Skeletal muscle satellite cell (primary cell): ENCODE measurements around the gene HEATR5A.
"Not testable (repeated sequence)": the region's sequence is repeated elsewhere in the genome, so short reads cannot be mapped to it uniquely, and the experiment has no call there.

Experiments
- H3K27me3 ChIP-seq: 2 replicates; pipeline ENCODE4 v1.7.0; 2013; ENCODE audit warnings: low read length; ENCODE audit not compliant: control insufficient read depth, insufficient read depth
- H3K36me3 ChIP-seq: 2 replicates; pipeline ENCODE4 v1.7.0; 2013; ENCODE audit warnings: mild to moderate bottlenecking, control low read depth, low read length; ENCODE audit not compliant: insufficient read depth
- H3K4me1 ChIP-seq: 2 replicates; pipeline ENCODE4 v1.7.0; 2013; ENCODE audit warnings: low read length; ENCODE audit not compliant: control insufficient read depth, insufficient read depth
- H3K4me2 ChIP-seq: 2 replicates; pipeline ENCODE4 v1.7.0; 2013; ENCODE audit warnings: mild to moderate bottlenecking, low read length
- H3K4me3 ChIP-seq: 2 replicates; pipeline ENCODE4 v1.7.0; 2013; ENCODE audit warnings: low read length
- H3K9ac ChIP-seq: 2 replicates; pipeline ENCODE4 v1.7.0; 2013; ENCODE audit warnings: mild to moderate bottlenecking, low read depth, low read length, moderate library complexity
- H3K9me3 ChIP-seq: replicated peaks from 2 replicates; pipeline ENCODE4 v1.7.0; 2013; ENCODE audit warnings: mild to moderate bottlenecking, control low read depth, low read length

Gene HEATR5A

DNA sequence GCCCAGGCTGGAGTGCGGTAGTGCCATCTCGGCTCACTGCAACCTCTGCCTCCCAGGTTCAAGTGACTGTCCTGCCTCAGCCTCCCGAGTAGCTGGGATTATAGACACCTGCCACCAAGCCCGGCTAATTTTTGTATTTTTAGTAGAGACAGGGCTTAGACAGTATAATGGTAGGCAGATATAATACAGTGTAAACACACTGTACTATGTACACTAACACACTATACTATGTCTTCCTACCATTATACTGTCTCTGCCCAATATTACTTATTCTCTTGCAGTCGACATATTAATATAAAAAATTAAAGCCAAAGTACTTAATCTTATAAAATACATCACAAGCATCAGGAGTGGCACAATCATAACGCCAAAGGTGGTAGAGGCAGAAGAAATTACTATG is 21.9 kb upstream of the HEATR5A start:
- H3K9ac ChIP-seq = peak overlapping the region; percentile 44
- H3K4me2 ChIP-seq = peak overlapping the region; percentile 19
- H3K9me3 ChIP-seq = no peaks in the 10 kb centered on the region
- no peaks in the 10 kb centered on the region for H3K36me3 ChIP-seq
- H3K4me3 ChIP-seq = no peak overlapping the region
- H3K4me1 ChIP-seq = peaks cover 15% of the 10 kb centered on the region
- no peaks in the 10 kb centered on the region for H3K27me3 ChIP-seq

DNA sequence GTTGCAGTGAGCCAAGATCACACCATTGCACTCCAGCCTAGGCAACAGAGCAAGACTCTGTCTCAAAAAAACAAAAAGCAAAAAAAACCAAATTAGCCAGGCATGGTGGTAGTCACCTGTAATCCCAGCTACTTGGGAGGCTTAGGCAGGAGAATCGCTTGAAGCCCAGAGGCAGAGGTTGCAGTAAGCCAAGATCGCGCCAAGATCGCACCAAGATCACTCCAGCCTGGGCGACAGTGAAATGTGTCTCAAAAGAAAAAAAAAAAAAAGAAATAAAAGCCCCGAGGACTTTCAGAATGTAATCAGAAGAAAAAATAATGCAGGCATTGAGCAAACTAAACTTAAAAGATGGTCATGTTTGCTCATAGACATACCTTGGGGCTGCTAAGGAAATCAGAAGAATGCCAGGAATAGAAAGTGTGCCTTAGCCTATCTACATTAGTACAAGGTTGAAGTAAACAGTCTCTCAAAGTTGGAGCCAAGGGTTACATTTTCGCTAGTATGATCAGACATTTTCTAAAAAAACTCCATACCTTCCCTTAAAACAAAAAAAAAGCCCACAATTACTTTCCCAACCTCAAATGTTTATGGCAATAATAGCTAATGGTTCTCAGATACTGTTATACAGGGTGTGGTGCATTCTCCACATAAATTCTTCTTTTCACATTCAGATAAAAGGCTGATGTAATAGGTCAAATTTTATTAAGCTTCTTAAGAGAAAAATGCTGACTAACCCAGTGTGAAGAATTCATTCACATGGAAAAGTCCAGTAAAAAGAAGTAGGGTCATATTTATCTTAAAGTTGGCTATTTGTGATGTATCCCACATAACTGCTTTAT is 21.1 kb upstream of the HEATR5A start:
- peak overlapping the region; percentile 51 for H3K9ac ChIP-seq
- H3K27me3 ChIP-seq = no peaks in the 10 kb centered on the region
- H3K4me2 ChIP-seq = peak overlapping the region; percentile 23
- H3K4me3 ChIP-seq = no peak overlapping the region
- no peaks in the 10 kb centered on the region for H3K9me3 ChIP-seq
- peaks cover 15% of the 10 kb centered on the region for H3K4me1 ChIP-seq
- H3K36me3 ChIP-seq = no peaks in the 10 kb centered on the region

GRCh38 chr14:31440280-31440679 is 19.9 kb upstream of the HEATR5A start:
- no peak overlapping the region for H3K9ac ChIP-seq
- H3K4me3 ChIP-seq = no peak overlapping the region
- no peaks in the 10 kb centered on the region for H3K9me3 ChIP-seq
- no peaks in the 10 kb centered on the region for H3K27me3 ChIP-seq
- H3K4me1 ChIP-seq = peaks cover 19% of the 10 kb centered on the region
- H3K36me3 ChIP-seq = no peaks in the 10 kb centered on the region
- no peak overlapping the region for H3K4me2 ChIP-seq

GRCh38 chr14:31439561-31439960 is 19.2 kb upstream of the HEATR5A start:
- H3K9me3 ChIP-seq = no peaks in the 10 kb centered on the region
- no peak overlapping the region for H3K9ac ChIP-seq
- no peaks in the 10 kb centered on the region for H3K36me3 ChIP-seq
- H3K4me2 ChIP-seq = no peak overlapping the region
- no peak overlapping the region for H3K4me3 ChIP-seq
- peaks cover 19% of the 10 kb centered on the region for H3K4me1 ChIP-seq
- no peaks in the 10 kb centered on the region for H3K27me3 ChIP-seq

DNA sequence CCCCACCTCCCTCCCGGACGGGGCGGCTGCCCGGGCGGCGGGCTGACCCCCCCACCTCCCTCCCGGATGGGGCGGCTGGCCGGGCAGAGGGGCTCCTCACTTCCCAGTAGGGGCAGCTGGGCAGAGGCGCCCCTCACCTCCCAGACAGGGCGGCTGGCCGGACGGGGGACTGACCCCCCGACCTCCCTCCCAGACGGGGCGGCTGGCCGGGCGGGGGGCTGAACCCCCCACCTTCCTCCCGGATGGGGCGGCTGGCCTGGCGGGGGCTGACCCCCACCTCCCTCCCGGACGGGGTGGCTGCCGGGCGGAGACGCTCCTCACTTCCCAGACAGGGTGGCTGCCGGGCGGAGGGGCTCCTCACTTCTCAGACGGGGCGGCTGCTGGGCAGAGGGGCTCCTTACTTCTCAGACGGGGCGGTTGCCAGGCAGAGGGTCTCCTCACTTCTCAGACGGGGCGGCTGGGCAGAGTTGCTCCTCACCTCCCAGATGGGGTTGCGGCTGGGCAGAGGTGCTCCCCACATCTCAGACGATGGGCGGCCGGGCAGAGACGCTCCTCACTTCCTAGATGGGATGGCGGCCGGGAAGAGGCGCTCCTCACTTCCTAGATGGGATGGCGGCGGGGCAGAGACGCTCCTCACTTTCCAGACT is 16.8 kb upstream of the HEATR5A start:
- not testable (repeated sequence) for H3K4me2 ChIP-seq, H3K4me3 ChIP-seq, H3K9ac ChIP-seq, H3K9me3 ChIP-seq, H3K27me3 ChIP-seq, H3K36me3 ChIP-seq
- peaks cover 14% of the 10 kb centered on the region for H3K4me1 ChIP-seq

DNA sequence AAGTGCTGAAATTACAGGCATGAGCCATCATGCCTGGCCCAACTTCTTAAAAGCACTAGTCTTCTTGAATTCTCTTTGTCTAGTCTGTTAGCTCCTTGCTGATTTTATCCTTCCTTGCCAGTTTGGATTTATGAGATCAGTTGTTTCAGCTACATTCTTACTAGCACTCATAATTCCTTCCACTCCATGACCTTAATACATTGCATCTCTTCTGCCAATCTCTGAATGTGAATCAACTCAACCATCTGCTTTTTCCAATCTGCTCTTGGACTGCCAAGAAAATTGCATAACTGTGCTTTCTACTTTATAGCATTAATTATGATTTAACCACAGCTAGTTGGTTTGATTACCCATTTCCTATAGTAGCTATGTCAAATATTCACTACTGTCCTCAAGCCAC is 14.9 kb upstream of the HEATR5A start:
- H3K4me3 ChIP-seq = no peak overlapping the region
- H3K4me1 ChIP-seq = peaks cover 3% of the 10 kb centered on the region
- H3K4me2 ChIP-seq = no peak overlapping the region
- H3K36me3 ChIP-seq = no peaks in the 10 kb centered on the region
- H3K9me3 ChIP-seq = no peaks in the 10 kb centered on the region
- H3K9ac ChIP-seq = no peak overlapping the region
- no peaks in the 10 kb centered on the region for H3K27me3 ChIP-seq

DNA sequence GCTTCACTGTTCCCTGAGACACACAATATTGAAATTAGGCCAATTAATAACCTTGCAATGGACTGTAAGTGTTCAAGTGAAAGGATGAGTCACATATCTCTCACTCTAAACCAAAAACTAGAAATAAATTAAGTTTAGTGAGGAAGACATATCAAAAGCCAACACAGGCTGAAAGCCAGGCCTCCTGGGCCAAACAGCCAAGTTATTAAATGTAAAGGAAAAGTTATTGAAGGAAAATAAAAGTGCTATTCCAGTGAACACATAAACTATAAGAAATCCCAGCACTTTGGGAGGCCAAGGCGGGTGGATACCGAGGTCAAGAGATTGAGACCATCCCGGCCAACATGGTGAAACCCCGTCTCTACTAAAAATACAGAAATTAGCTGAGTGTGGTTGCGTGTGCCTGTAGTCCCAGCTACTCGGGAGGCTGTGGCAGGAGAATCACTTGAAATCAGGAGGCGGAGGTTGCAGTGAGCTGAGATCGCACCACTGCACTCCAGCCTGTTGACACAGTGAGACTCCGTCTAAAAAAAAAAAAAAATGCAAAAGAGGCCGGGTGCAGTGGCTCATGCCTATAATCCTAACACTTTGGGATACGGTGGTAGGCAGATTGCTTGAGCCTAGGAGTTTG is 10.4 kb upstream of the HEATR5A start:
- H3K27me3 ChIP-seq = no peaks in the 10 kb centered on the region
- no peak overlapping the region for H3K9ac ChIP-seq
- H3K36me3 ChIP-seq = no peaks in the 10 kb centered on the region
- peaks cover 3% of the 10 kb centered on the region for H3K4me1 ChIP-seq
- no peaks in the 10 kb centered on the region for H3K9me3 ChIP-seq
- no peak overlapping the region for H3K4me2 ChIP-seq
- H3K4me3 ChIP-seq = no peak overlapping the region

- no peaks in the 10 kb centered on the region for H3K9me3 ChIP-seq
- no peak overlapping the region for H3K4me3 ChIP-seq
- no peak overlapping the region for H3K9ac ChIP-seq
- H3K36me3 ChIP-seq = no peaks in the 10 kb centered on the region
- H3K4me1 ChIP-seq = no peaks in the 10 kb centered on the region
- no peaks in the 10 kb centered on the region for H3K27me3 ChIP-seq
- H3K4me2 ChIP-seq = no peak overlapping the region
Measured at GRCh38 chr14:31429791-31430190, 9.4 kb upstream of the HEATR5A start.

GRCh38 chr14:31428011-31428410 is 7.7 kb upstream of the HEATR5A start:
- Histone ChIP-seq H3K9ac (no peak overlapping the region), H3K27me3 (no peaks in the 10 kb centered on the region), H3K4me3 (no peak overlapping the region), H3K9me3 (no peaks in the 10 kb centered on the region), H3K4me1 (no peaks in the 10 kb centered on the region), H3K4me2 (no peak overlapping the region), H3K36me3 (no peaks in the 10 kb centered on the region)

GRCh38 chr14:31426663-31427062 is 6.3 kb upstream of the HEATR5A start:
- H3K9me3 ChIP-seq = no peaks in the 10 kb centered on the region

GRCh38 chr14:31425905-31426304 is 5.6 kb upstream of the HEATR5A start:
- Histone ChIP-seq H3K36me3 (no peaks in the 10 kb centered on the region), H3K27me3 (no peaks in the 10 kb centered on the region), H3K4me2 (no peak overlapping the region), H3K9ac (no peak overlapping the region), H3K9me3 (no peaks in the 10 kb centered on the region), H3K4me1 (peaks cover 2% of the 10 kb centered on the region), H3K4me3 (no peak overlapping the region)

More at GRCh38 chr14:31426663-31427062, 6.3 kb upstream of the HEATR5A start:
- Histone ChIP-seq H3K9ac (no peak overlapping the region), H3K4me2 (no peak overlapping the region), H3K27me3 (no peaks in the 10 kb centered on the region), H3K4me3 (no peak overlapping the region), H3K4me1 (no peaks in the 10 kb centered on the region), H3K36me3 (no peaks in the 10 kb centered on the region)
